Measurements from ENCODE around the gene FXYD5. TPM values are rescaled to one million over a fixed set of nuclear protein-coding genes. Genes with fewer than 3 reads are reported as not detected.

Gene FXYD5
- total RNA-seq, 6 experiments from 2014 or later = 317 to 417 (median 353) TPM

DNA sequence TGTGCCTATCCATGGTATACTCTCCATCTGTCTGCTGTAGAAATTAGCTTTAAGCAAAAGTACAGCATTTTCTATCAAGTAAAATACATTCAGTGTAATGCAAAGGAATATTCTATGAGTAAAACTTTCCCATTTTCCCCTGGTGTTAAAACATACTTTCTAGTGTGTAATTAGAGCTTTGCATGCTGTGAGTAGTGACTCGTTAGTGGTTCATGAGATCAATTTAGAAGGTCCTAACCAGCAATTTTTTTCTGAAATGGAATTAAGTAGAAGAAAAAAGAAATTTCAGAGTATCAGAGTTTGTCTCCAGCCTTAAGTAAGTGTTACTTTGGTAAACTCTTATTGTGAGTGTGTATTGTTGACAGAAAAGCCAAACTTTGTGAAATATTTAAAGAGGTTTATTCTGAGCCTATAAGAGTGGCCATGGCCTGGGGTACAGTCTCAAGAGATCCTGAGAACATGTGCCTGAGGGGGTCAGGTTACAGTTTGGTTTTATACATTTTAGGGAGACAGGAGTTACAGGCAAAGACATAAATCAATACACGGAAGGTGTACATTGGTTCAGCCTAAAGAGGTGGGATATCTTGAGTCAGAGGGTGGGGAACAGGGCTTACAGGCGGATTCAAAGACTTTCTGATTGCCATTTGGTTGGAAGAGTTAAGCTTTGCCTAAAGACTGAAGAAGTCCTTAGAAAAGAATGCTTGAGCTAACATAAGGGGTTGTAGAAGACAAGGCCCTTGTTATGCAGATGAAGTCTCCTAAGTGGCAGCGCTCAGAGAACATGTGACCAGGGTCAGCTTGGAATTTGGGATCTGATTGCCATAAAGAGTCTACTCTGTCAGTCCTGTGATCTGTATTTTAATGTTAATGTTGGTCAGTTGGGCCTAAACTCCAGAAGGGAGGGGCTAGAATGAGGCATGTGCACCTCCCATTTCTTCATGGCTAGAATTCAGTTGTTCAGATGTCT lies 48.5 kb downstream of the FXYD5 start:
- H3K4me1 Mint-ChIP-seq (ENCODE audit: low read depth) = no peaks in the 10 kb centered on the region
- peaks cover 35% of the 10 kb centered on the region for H3K27me3 Mint-ChIP-seq (ENCODE audit: insufficient read depth)
- no peaks in the 10 kb centered on the region for H3K9me3 Mint-ChIP-seq
- no peak for DNase-seq
- TF ChIP-seq, protein P1, sequence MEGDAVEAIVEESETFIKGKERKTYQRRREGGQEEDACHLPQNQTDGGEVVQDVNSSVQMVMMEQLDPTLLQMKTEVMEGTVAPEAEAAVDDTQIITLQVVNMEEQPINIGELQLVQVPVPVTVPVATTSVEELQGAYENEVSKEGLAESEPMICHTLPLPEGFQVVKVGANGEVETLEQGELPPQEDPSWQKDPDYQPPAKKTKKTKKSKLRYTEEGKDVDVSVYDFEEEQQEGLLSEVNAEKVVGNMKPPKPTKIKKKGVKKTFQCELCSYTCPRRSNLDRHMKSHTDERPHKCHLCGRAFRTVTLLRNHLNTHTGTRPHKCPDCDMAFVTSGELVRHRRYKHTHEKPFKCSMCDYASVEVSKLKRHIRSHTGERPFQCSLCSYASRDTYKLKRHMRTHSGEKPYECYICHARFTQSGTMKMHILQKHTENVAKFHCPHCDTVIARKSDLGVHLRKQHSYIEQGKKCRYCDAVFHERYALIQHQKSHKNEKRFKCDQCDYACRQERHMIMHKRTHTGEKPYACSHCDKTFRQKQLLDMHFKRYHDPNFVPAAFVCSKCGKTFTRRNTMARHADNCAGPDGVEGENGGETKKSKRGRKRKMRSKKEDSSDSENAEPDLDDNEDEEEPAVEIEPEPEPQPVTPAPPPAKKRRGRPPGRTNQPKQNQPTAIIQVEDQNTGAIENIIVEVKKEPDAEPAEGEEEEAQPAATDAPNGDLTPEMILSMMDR (IDR thresholded peaks at IDR 0.05) = no peak
- H3K4me3 Mint-ChIP-seq = no peak overlapping the region
- no peak overlapping the region for H3K27ac Mint-ChIP-seq
- H3K36me3 Mint-ChIP-seq (ENCODE audit: low read depth) = no peaks in the 10 kb centered on the region

GRCh38 chr19:35204799-35205732 lies 50.5 kb downstream of the FXYD5 start:
- peaks cover 25% of the 10 kb centered on the region for H3K27me3 Mint-ChIP-seq (ENCODE audit: insufficient read depth)
- H3K27ac Mint-ChIP-seq = no peak overlapping the region
- no peak for DNase-seq
- H3K36me3 Mint-ChIP-seq (ENCODE audit: low read depth) = no peaks in the 10 kb centered on the region
- H3K4me3 Mint-ChIP-seq = no peak overlapping the region
- no peaks in the 10 kb centered on the region for H3K9me3 Mint-ChIP-seq
- H3K4me1 Mint-ChIP-seq (ENCODE audit: low read depth) = no peaks in the 10 kb centered on the region
- TF ChIP-seq, protein P1 (IDR thresholded peaks at IDR 0.05) = no peak

DNA sequence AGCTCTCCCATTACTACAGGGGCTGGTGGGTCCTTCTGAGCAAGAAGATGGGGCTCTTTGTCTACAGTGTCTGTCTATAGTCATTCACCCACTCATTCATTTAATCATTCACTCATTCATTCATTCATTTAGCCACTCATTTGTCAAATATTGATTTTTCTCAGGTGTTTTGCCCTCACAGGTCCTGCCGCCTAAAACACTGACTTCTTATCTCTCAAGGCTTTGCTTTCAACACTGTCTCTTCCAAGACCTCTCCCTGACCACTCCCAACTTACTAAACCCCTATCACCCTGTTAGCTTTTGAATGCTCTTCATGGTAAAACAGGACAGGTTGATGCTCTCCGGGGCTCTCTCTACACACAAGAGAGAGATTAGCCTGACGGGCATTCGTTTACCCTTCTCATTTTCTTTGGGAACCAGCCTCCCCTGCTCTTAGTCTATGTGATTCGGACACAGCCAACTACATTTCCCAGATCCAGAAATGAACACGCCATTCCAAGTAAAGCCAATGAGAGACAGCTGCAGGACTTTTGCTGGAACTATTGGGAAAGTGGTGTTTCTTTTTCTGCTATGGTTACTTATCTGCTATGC lies 51.3 kb downstream of the FXYD5 start:
- no peaks in the 10 kb centered on the region for H3K9me3 Mint-ChIP-seq
- H3K36me3 Mint-ChIP-seq (ENCODE audit: low read depth) = no peaks in the 10 kb centered on the region
- H3K4me1 Mint-ChIP-seq (ENCODE audit: low read depth) = no peaks in the 10 kb centered on the region
- H3K27me3 Mint-ChIP-seq (ENCODE audit: insufficient read depth) = peaks cover 19% of the 10 kb centered on the region
- no peak for DNase-seq
- no peak overlapping the region for H3K4me3 Mint-ChIP-seq
- TF ChIP-seq, protein P1 (IDR thresholded peaks at IDR 0.05) = no peak
- no peak overlapping the region for H3K27ac Mint-ChIP-seq

DNA sequence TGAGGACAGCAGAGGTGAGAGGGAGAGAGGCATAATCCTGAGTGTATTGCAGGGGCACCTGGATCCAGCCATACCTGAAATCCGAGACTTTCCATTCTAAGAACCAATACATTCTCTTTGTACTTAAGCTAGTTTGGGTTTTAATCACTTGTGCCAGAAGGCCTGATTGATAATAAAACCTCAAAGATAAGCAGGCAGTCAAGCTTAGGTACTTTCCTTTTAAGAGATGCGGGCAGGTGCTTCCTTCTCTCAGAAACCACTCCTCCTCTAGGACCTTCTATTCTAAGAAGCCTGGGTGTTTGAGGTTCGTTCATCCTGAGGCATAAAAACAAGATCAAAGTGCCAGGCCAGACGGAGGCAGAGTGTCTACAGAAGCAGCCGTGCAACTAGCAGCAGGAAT lies 51.8 kb downstream of the FXYD5 start:
- H3K36me3 Mint-ChIP-seq (ENCODE audit: low read depth) = no peaks in the 10 kb centered on the region
- peaks cover 19% of the 10 kb centered on the region for H3K27me3 Mint-ChIP-seq (ENCODE audit: insufficient read depth)
- no peaks in the 10 kb centered on the region for H3K4me1 Mint-ChIP-seq (ENCODE audit: low read depth)
- no peaks in the 10 kb centered on the region for H3K9me3 Mint-ChIP-seq
- TF ChIP-seq, protein P1 (IDR thresholded peaks at IDR 0.05) = no peak
- no peak for DNase-seq
- H3K27ac Mint-ChIP-seq = no peak overlapping the region
- no peak overlapping the region for H3K4me3 Mint-ChIP-seq

DNA sequence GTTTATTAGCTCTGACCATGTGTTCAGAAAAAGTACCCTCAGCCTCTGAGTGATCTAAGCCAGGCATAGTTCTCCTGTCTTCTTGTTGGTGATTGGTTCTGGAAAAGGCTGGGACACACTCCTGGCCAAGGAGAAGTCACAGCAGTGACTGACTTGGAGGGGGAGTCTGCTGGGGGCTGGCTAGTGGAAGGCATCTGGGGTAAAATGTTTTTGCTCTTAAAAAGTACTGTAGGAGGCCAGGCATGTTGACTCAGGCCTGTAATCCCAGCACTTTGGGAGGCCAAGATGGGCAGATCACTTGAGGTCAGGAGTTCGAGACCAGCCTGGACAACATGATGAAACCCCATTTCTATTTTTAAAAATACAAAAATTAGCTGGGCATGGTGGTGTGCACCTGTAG lies 52.3 kb downstream of the FXYD5 start:
- no peak for DNase-seq
- H3K36me3 Mint-ChIP-seq (ENCODE audit: low read depth) = no peaks in the 10 kb centered on the region
- no peaks in the 10 kb centered on the region for H3K9me3 Mint-ChIP-seq
- H3K4me1 Mint-ChIP-seq (ENCODE audit: low read depth) = no peaks in the 10 kb centered on the region
- H3K27me3 Mint-ChIP-seq (ENCODE audit: insufficient read depth) = peaks cover 18% of the 10 kb centered on the region
- H3K4me3 Mint-ChIP-seq = no peak overlapping the region
- H3K27ac Mint-ChIP-seq = no peak overlapping the region
- TF ChIP-seq, protein P1 (IDR thresholded peaks at IDR 0.05) = no peak

All from HFFc6 (cell line).